PC-3 (cell line): ENCODE data around the gene FBLN1.

Experiments used
- EZH2phosphoT487 ChIP-seq: fragments of 300-600 bp; sonication (generic); IDR thresholded peaks from 2 replicates; pipeline ENCODE4 v1.6.1; 2018; ENCODE audit warnings: mild to moderate bottlenecking, antibody characterized with exemption, low read length, borderline replicate concordance
- TF ChIP-seq, protein P1 (sequence below): fragments of 300-600 bp; sonication (generic); conservative IDR thresholded peaks from 2 replicates; pipeline ENCODE4 v1.5.1; 2017; ENCODE audit warnings: antibody characterized with exemption, low read depth, mild to moderate bottlenecking, low read length

DNA sequence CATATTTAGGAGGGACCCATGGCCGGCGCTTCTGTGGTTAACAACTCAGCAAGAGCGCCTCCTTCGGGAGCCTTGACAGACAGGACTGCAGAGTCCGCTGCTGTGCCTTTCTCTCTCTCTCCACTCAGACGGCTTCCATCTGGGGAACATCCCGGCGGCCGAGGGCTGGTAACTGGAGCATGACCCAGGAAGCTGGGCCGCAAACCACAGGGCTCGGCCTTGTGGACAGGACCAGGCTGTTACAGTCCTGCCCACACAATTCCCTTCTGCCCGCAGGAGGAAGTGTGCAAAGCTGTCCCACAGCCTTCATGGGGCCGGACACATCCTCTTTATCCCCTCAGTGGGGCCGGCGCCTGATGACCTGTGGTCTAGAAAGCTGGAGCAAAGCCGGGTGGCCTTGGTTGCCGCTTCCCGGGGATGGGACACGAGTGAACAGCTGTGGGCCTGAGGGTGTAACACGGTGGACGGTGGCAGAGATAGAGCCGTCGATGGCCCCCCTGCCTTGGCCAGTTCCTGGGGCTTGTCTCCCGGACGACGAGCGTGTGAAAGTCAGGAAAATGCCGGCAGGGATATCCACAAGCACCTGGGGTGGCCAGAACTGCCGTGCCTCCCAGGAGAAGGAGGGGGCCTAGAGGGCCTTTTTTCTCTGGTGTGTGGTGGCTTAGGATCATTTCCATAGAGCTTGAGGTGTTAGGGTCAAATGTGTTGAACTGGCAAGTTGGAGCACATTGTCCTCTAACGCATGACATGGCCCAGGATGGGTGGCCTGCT, 50.1 kb downstream of the FBLN1 start:
- TF ChIP-seq, protein P1, sequence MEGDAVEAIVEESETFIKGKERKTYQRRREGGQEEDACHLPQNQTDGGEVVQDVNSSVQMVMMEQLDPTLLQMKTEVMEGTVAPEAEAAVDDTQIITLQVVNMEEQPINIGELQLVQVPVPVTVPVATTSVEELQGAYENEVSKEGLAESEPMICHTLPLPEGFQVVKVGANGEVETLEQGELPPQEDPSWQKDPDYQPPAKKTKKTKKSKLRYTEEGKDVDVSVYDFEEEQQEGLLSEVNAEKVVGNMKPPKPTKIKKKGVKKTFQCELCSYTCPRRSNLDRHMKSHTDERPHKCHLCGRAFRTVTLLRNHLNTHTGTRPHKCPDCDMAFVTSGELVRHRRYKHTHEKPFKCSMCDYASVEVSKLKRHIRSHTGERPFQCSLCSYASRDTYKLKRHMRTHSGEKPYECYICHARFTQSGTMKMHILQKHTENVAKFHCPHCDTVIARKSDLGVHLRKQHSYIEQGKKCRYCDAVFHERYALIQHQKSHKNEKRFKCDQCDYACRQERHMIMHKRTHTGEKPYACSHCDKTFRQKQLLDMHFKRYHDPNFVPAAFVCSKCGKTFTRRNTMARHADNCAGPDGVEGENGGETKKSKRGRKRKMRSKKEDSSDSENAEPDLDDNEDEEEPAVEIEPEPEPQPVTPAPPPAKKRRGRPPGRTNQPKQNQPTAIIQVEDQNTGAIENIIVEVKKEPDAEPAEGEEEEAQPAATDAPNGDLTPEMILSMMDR, result no peak
- no peak for TF ChIP-seq EZH2phosphoT487
